H54 (cell line): ENCODE measurements around the gene BMP6.
"Not testable (repeated sequence)": the region's sequence is repeated elsewhere in the genome, so short reads cannot be mapped to it uniquely, and the experiment has no call there.

Source experiments
- DNase-seq: peaks from one replicate; pipeline ENCODE4 v3.0.0; 2011; ENCODE audit warnings: low spot score, mixed read lengths; ENCODE audit not compliant: insufficient read length
- FAIRE-seq: peaks from 3 replicates; lab custom pipeline; 2011; peaks lifted over from hg19 to GRCh38; lab: Jason Lieb, UNC
- POLR2A ChIP-seq: IDR thresholded peaks from 2 replicates; pipeline ENCODE4 v1.6.1; 2011; ENCODE audit warnings: low read depth, mild to moderate bottlenecking, low read length

Gene BMP6

DNA sequence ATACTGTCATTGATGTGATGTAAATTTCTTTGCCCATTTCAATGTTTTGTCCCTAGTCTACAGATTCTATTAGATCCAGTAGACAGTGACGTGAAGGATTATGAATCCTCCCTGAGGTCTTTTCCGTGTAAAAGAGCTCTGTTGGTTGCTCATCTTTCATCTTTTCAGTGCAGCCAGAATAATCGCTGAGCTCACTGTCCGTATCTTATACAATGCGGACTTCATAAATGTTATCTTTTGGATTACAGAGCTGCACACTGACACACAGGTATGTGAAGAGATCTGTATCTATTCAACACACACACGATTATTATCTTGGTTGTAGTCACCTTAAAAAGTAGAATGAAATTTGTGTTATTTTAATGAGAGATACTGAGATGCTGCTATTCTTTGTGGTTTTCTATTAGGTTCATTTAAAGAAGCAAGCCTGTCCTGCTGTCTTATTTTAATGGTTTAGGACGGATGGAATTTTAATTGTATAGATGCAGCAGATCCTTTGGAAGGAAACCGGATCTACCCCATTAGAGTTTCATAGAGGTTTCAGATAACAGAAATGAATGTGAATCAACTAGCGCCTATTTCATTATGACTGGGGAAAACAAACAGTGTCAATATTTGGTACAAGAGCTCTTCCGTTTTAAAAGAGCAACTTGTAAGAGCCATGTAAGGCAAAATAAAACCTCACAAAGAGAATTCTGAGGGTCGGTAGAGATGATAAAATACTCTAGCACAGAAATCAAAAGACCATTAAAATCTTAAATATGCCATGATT, 79.4 kb downstream of the BMP6 start:
- FAIRE-seq (no peak), DNase-seq (no peak)
- no peak for TF ChIP-seq POLR2A

DNA sequence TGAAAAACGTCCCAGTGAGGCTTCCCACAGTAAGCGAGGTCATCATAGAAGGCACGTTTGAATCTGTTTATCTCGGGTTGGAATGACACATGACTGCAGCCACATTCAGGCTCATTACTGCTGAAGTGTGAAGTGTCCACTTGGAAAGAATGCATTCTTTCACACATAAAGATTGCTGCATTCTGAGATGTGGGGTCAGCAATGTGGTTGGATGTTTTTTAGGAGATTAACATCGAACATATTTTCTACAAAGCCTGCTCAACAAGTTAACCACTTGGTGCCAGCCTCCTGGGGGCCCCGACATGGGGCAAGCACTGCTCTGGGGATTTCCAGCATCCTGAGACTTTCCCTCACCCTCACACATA, 79.9 kb downstream of the BMP6 start:
- FAIRE-seq (no peak), DNase-seq (no peak)
- TF ChIP-seq POLR2A, result no peak

DNA sequence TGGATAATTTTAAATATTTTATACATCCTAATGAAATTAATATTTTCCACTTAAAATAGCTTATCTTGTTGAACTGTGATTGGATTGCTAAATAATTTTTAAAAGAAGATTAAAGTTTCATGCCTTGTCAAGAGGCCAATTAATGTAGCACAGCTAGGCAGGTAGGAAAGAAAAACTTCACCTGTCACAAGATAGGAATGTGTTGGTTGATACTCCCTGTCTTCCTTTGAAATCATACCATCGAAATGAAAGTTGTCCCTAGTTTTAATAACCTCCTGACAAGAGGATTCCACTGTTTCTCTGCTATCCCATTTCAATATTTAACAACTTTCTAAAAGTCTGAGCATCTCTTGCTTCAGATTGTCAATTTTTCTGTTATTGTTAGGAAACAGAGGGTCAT, 80.8 kb downstream of the BMP6 start:
- FAIRE-seq (no peak), DNase-seq (no peak)
- no peak for TF ChIP-seq POLR2A

DNA sequence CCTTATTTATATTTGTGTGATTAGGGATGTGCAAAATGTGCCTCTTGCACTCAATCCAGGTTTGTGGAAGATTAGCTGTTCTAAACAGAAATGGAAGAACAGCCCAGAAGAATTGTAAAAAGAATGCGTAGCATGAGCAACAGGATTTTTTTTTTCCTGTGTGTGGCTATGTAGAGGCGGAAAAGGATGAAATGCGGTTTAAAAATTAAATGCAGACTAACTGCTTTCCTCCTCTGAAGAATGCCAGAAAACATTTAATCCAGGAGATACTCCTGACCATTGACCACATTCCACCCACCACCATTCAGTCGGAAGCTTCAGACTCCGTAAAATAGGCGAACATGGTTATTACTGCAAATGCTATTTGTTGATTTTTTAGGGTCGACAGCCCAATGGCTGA, 83.4 kb downstream of the BMP6 start:
- FAIRE-seq (no peak), DNase-seq (no peak)
- no peak for TF ChIP-seq POLR2A

DNA sequence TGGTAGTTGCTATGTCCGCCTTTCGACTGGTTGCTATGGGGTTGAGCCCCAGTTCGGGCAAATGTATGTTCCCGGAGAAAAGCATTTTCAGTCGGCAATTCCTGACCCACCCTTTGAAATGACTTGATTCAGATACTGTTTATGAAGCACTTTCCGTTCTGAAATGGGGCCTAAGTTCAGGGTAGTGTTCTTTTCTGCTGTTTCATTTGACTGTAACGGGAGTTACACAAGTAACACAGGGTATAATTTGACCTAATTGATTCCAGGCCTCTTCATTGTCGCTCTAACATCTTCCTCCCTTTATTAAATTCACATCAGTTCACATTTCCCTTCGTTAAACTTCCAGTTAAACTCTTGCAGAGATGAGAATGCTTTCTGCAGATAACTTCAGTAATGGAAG, 85.5 kb downstream of the BMP6 start:
- FAIRE-seq (no peak), DNase-seq (no peak)
- no peak for TF ChIP-seq POLR2A

DNA sequence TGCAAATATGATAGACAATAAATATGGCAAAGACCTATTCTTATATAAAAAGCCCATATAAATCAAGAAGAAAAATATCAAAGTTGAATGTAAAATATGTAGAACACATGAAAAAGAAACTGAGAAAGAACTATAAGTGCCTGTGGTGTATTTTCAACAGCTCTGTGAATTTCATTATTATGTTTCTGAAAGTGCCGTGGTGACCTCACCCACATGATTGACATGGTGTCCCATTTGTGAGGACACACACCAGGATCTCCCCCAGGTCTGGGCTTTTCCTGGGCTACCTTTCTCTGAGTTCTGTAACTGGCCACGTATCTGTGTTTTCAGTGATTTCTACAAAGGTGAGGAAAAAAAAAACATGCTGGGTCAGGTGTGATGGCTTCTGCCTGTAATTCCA, 86.7 kb downstream of the BMP6 start:
- no peak for TF ChIP-seq POLR2A
- FAIRE-seq (no peak), DNase-seq (no peak)

DNA sequence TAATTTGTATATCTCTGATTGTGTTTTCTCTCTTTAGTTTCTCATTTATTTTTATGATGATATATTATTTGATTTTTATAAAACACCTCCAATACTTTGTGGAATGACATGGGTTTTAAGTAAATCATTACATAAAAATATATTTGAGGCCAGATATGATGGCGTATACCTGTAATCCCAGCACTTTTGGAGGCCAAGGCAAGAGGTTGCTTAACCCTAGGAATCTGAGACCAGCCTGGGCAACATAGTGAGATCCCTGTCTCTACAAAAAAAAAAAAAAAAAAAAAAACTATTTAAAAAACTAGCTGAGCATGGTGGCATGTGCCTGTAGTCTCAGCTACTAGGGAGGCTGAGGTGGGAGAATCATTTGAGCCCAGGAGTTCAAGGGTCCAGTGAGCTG, 87.3 kb downstream of the BMP6 start:
- no peak for TF ChIP-seq POLR2A
- FAIRE-seq, result no peak
- DNase-seq, result no peak

DNA sequence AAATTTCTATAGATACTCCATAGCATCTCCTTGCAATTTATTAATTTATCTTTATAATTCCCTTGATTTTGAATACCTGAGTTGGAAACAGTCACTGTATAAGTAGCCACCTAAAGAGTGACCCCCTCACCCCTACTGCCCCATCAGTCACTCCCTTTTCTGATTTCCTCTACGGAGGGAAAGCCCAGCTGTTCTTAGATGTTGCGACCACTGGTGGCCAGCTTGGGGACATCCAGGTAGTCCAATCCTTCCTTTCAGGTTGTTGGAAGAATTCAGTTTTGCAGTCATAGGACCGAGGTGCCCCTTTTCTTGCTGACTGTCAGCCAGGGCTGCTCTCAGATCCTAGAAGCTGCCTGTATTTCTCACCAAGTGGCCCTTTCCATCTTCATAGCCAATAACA, 87.8 kb downstream of the BMP6 start:
- FAIRE-seq, result no peak
- DNase-seq, result no peak
- no peak for TF ChIP-seq POLR2A

DNA sequence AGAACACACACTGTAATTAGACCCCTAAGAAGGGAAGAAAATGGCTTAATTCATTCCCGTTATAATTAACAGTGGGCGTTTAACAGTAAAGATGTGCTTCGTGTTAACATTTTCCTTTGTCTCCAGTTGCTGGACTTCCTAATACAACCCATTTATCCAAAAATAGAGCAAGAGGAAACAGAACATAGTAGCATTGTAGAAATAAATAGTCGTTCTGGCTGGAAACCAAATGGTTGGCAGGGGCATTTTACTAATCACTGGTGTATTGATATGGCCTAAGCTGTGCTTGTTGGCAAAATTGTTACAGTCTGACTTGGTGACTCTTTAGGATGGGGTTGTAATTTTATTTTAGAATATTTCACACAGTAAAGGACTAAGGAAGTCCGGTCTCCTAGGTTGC, 89.8 kb downstream of the BMP6 start:
- no peak for TF ChIP-seq POLR2A
- FAIRE-seq (no peak), DNase-seq (no peak)

DNA sequence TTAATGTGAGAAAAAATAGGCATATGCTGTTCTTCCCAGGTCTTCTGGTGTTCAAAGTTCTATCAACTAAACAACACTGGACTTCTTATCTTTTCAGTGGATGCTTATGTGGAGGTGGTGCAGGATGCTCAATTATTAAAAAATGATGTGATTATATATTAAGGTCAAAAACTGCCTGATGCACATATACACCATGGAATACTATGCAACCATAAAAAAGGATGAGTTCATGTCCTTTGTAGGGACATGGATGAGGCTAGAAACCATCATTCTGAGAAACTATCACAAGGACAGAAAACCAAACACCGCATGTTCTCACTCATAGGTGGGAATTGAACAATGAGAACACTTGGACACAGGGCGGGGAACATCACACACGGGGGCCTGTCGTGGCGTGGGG, 91.3 kb downstream of the BMP6 start:
- FAIRE-seq, DNase-seq: not testable (repeated sequence)

DNA sequence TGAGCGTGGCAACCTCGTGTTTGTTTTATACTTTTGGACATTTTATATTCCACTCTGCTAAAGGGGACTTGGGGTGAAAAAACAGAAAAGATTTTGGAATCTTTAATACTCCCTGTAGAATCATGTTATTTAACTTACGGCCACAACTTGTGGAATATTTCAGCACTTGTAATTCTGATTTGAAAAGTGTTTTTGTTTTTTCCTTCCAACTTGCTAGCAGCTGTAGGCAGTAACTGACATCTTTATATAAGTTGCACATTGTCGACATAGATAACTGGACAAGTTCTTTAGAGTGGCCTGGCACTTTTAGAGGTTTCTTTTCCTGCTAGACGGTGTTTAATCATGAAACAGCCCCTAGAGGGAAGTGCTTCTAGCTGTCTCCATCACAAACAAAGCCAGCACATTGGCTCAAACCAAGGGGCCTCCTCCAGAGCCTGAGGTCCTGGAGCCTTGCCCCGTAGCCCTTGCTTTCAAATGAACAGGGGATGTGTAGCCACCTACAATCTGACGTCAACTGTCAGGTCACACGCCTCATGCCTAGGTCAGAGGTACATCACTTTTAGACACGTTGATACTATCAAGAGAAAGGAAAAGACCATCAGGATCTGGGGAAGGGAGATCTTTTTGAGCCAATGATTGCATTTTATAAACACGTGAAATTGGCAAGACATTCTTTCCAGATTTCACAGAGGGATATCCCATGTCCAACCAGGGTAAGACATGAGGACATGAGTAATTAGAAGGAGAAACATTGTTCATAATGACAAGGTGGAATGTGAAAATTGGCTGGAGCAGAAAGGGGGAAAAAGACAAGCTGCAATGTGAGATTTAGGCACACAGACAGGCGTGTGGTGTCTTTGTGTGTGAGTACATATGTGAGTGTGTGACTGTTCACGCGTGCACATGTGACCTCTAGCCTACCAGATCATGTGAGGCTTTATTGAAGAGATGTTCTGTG, 92.6 kb downstream of the BMP6 start:
- TF ChIP-seq POLR2A, result no peak
- FAIRE-seq (no peak), DNase-seq (no peak)

DNA sequence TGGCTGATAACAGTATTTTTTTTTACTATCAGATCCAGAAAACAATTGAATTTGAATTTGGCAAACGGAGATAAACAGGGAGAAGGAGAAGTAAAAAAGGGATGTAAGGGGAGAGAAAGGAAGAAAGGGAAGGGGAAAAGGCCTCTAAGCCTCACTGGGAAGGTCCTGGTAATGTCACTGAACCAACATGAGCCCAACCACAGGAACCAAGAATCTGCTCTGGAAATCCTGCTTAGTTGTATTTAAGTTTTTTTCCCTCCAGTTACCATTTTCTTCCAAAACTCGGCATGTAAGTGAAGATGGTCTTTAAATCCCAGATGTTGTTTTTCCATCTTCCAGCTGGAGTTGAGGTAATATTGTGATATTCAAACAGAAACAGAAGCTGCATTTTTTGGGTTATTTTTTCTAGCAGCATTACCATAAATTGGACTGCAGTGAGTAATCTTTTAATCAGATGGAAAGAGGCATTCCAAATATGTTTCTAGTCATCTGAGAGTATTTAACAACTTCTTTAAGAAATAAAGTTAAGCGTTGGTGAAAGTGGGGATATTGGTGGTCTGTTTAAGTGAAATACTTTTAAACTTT, 93.6 kb downstream of the BMP6 start:
- DNase-seq (no peak), FAIRE-seq (no peak)
- no peak for TF ChIP-seq POLR2A

DNA sequence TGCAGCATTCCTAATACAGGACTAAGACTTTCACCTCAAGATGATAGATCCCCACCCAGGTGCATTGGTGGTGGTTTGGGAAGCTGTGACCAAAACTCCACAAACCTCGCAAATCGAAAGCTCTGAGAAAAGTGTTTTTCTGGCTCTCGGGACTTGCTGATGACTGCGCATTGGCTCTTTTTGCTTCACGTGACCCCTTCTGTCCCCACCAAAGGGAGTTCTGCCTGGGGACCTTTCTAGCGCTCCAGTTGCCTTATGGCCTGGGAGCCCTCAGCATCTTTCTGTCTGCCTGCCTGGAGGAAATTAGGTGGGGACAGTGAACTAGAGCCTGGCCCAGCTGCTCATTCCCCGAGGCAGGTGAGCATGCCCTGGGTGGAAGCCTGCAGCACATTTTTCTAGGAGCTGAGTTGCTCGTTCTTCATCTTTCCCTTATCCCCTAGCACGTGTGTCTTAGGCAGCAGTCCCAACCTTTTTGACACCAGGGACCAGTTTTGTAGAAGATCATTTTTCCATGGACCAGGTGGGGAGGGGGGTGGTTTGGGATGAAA, 94.5 kb downstream of the BMP6 start:
- FAIRE-seq, result no peak
- DNase-seq, result no peak
- no peak for TF ChIP-seq POLR2A

DNA sequence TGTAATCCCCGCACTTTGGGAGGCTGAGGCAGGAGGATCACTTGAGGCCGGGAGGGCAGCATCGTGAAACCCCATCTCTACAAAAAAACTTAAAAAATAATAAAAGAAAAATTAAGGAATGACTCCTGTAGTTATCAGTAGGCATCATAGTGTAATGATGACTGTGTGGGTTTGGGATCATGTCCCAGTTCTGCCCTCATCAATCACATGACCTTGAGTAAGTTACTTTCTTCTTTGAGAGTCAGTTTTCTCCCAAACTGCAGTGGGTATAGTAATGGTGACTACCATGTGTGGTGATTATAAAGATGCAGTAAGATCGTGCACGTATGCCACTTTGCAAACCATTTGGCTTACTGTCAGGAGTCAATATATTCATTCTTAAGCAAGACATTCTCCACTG, 95.5 kb downstream of the BMP6 start:
- FAIRE-seq (no peak), DNase-seq (no peak)
- TF ChIP-seq POLR2A, result no peak
